Left lung (tissue), 10 donors: ENCODE data around the gene OSER1. TPM values are rescaled to one million over a fixed set of nuclear protein-coding genes. Genes with fewer than 3 reads are reported as not detected.
"Not testable (repeated sequence)": the region's sequence is repeated elsewhere in the genome, so short reads cannot be mapped to it uniquely, and the experiment has no call there.

Experiments
- ATAC-seq: fragments of 200-7000 bp; cut with Tn5 transposase; one replicate; pipeline ENCODE4 v1.9.1; 2020; ENCODE audit warnings: moderate library complexity
- DNase-seq, 4 donors: peaks; one replicate each; pipeline ENCODE4 v3.0.0-alpha.2; 2013 to 2020
- H3K27ac ChIP-seq, 2 donors: fragments of 200-600 bp; sonication (generic) in 1 of 2; one replicate each; pipeline versions ENCODE4 v1.5.0 to v1.8.0; 2020 to 2021
- H3K27me3 ChIP-seq, 2 donors: fragments of 200-600 bp; sonication (generic) in 1 of 2; one replicate each; pipeline versions ENCODE4 v1.5.0 to v1.8.0; 2020 to 2021
- H3K36me3 ChIP-seq, 2 donors: fragments of 200-600 bp; sonication (generic) in 1 of 2; one replicate each; pipeline versions ENCODE4 v1.5.0 to v1.8.0; 2020 to 2021
- H3K4me1 ChIP-seq, 2 donors: fragments of 200-600 bp; one replicate each; pipeline ENCODE4 v1.8.0; 2021
- H3K4me3 ChIP-seq, 2 donors: fragments of 200-600 bp; sonication (generic) in 1 of 2; one replicate each; pipeline versions ENCODE4 v1.5.0 to v1.8.0; 2020 to 2021; ENCODE audit warnings: mild to moderate bottlenecking in 1 of 2
- H3K9me3 ChIP-seq, 2 donors: fragments of 200-600 bp; sonication (generic) in 1 of 2; one replicate each; pipeline versions ENCODE4 v1.5.0 to v1.8.0; 2020 to 2021
- intact Hi-C, 2 donors: fragments of 100-400 bp; cut with DNase I; formaldehyde crosslinking; loops; one replicate each; pipeline versions ENCODE4 v1.11.2 to v1.14.2; 2022
- polyA plus RNA-seq, 6 donors: library from polyadenylated mRNA; unstranded; fragments of 120-200 nt; gene quantifications; one replicate each; pipeline ENCODE4 v1.2.1, GENCODE V29; 2013; ENCODE audit not compliant: insufficient read length in 6 of 6
- total RNA-seq, 2 donors: library from RNA; stranded (reverse); fragmentation: NEBNext Ultra II Directional; extraction: Animal tissue kit (Norgen Biotek cat#: 25700); gene quantifications; one replicate each; pipeline ENCODE4 v1.2.1, GENCODE V29; 2021
- TF ChIP-seq, protein P1 (sequence below), 2 donors: fragments of 200-600 bp; sonication (generic) in 1 of 2; IDR thresholded peaks; one replicate each; pipeline versions ENCODE4 v1.5.0 to v1.8.0; 2021; ENCODE audit warnings: antibody characterized with exemption in 2 of 2
- donor health status: DM: no; HTN: yes; CAD: no.
- donor health status: DM: no; HTN: no; CAD: no.

Gene OSER1
- total and polyA plus RNA-seq, 8 donors = 22.3 to 44.8 (median 36.8) TPM

DNA sequence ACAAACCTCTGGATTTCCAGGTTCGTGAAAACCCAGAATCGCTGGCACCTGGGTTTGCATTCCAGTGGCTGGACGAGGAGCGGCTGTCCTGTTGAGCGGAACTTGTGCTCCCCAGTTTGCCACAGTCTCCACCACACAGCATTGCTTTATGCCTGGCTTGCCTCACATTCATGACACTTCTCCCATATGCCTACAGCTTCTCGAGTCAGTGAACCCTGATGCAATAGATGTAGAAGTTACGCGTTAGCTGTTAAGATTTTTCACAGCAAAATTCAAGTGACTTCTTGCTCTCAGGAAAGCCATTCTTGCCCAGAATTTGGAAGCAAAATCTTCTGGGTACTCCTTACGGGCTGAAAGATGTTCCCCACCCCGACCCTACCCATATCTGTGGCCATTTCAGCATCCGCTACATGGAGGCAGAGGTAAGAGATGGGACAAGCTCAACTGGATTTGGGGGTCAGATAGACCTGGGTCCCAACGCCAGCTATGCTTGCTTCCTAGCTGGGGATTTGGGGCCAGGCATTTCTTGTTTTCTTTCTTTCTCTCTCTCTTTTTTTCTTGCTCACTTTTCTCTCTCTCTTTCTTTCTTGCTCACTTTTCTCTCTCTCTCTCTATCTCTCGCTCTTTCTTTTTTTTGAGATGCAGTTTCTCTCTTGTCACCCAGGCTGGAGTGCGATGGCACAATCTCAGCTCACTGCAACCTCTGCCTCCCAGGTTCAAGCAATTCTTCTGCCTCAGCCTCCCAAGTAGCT lies 24.2 kb upstream of the OSER1 start:
- ATAC-seq = no peak
- no peaks in the 10 kb centered on the region for H3K36me3 ChIP-seq
- peaks cover 0 to 3% of the 10 kb centered on the region in 2 donors for H3K9me3 ChIP-seq
- no peaks in the 10 kb centered on the region for H3K4me1 ChIP-seq
- intact Hi-C loops = no loop called here
- no peaks in the 10 kb centered on the region for H3K27me3 ChIP-seq
- no peak overlapping the region for H3K27ac ChIP-seq
- TF ChIP-seq, protein P1, sequence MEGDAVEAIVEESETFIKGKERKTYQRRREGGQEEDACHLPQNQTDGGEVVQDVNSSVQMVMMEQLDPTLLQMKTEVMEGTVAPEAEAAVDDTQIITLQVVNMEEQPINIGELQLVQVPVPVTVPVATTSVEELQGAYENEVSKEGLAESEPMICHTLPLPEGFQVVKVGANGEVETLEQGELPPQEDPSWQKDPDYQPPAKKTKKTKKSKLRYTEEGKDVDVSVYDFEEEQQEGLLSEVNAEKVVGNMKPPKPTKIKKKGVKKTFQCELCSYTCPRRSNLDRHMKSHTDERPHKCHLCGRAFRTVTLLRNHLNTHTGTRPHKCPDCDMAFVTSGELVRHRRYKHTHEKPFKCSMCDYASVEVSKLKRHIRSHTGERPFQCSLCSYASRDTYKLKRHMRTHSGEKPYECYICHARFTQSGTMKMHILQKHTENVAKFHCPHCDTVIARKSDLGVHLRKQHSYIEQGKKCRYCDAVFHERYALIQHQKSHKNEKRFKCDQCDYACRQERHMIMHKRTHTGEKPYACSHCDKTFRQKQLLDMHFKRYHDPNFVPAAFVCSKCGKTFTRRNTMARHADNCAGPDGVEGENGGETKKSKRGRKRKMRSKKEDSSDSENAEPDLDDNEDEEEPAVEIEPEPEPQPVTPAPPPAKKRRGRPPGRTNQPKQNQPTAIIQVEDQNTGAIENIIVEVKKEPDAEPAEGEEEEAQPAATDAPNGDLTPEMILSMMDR (IDR thresholded peaks at IDR 0.05) = no peak
- no peak for DNase-seq
- H3K4me3 ChIP-seq = no peak overlapping the region

DNA sequence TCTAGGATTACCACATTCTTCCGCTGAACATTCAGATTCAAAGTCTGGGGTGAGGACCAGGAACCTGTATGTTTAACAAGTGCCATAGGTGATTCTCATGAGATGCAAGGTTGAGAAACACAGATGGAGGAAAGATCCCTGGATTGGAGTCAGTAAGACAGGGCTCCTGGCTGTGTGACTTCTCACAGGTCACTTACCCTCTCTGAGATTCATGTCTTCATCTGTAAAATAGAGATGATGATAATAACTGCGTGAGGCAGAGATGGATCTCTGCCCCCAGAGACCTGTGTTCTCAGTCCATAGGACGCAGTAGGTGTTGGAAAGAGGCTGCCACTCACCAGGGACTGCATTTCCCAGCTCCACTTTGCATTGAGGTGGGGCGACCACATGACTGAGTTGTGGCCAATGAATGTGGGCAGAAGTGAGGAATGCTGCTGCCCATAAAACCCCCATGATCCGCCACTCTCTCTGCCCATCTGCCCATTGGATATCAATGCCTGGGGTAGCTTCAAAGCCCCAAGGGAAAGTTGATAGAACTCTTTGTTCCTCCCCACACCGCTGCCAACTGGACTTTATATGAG lies 23.0 kb upstream of the OSER1 start:
- Histone ChIP-seq H3K27ac (no peak overlapping the region), H3K4me3 (no peak overlapping the region), H3K27me3 (no peaks in the 10 kb centered on the region), H3K9me3 (no peaks in the 10 kb centered on the region), H3K4me1 (no peaks in the 10 kb centered on the region), H3K36me3 (no peaks in the 10 kb centered on the region)
- ATAC-seq (no peak), DNase-seq (no peak)
- TF ChIP-seq, protein P1 (IDR thresholded peaks at IDR 0.05) = no peak
- intact Hi-C loops = no loop called here

DNA sequence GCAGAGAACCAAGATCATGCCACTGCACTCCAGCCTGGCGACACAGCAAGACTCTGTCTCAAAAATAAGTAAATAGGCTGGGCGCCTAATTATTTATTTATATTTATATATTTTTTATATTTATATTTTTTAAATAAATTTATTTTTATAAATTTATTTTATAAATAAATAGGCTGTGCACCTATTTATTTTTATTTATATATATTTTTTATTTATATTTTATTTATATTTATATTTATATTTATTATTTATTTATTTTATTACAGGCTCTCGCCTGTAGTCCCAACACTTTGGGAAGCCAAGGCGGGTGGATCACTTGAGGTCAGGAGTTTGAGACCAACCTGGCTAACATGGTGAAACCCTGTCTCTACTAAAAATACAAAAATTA lies 21.9 kb upstream of the OSER1 start:
- intact Hi-C loops = not testable (repeated sequence)

DNA sequence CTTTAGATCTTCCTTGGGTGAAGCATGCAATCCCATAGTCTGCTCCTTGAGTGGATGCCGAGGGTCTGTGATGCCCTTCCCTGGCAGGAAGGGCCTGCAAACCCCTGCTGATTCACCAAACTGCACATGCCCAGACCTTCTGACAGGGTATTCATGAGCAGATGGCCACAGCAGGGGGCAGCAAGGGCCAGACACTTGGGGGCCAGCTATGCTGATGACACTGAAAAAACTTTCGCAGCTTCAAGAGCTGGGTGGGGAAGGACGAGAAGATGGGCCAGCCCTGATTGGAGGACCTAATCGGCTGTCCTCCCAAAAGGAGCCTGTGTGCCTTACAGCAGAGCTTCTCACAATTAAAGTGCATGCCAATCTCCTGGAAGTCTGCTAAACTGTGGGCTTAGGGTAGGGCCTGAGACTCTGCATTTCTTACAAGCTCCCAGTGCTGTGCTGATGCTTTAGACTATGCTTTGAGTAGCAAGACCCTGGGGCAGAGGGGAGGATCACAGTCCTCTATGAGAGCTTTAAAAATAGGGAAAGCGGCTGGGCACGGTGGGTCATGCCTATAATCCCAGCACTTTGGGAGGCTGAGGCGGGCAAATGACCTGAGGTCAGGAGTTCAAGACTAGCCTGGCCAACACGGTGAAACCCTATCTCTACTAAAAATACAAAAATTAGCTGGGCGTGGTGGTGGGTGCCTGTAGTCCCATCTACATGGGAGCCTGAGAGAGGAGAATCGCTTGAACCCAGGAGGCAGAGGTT lies 21.3 kb upstream of the OSER1 start:
- Histone ChIP-seq H3K27ac (no peak overlapping the region), H3K27me3 (no peaks in the 10 kb centered on the region), H3K4me3 (no peak overlapping the region), H3K9me3 (no peaks in the 10 kb centered on the region), H3K36me3 (no peaks in the 10 kb centered on the region), H3K4me1 (no peaks in the 10 kb centered on the region)
- no peak for DNase-seq
- ATAC-seq = no peak
- TF ChIP-seq, protein P1 (IDR thresholded peaks at IDR 0.05) = no peak
- intact Hi-C loops = no loop called here

More for the DNA sequence above, 21.9 kb upstream of the OSER1 start:
- H3K27me3 ChIP-seq, H3K27ac ChIP-seq, H3K4me1 ChIP-seq, ATAC-seq, H3K36me3 ChIP-seq, H3K9me3 ChIP-seq, H3K4me3 ChIP-seq, DNase-seq: not testable (repeated sequence)

DNA sequence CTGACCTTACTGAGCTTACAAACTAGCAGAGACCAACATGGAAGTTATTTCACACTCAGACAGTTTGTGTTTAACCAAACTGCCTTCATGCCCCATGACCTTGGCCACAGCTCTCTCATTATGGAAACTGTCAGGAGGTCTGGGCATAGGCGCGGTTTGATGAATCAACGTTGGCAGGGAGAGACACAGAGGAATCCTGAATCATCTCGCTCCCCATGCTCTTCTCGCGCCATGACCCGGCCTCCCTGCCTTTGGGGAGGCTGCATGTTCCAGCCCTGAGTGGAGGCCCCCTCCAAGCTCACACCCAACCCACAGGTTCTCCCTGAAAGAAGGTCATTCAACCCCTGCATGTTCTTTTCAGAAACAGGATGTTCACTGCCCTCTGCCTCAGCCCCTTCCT lies 20.6 kb upstream of the OSER1 start:
- no peaks in the 10 kb centered on the region for H3K9me3 ChIP-seq
- no peak for ATAC-seq
- no peaks in the 10 kb centered on the region for H3K4me1 ChIP-seq
- no peaks in the 10 kb centered on the region for H3K27me3 ChIP-seq
- TF ChIP-seq, protein P1 (IDR thresholded peaks at IDR 0.05) = no peak
- no peak overlapping the region for H3K4me3 ChIP-seq
- intact Hi-C loops = no loop called here
- H3K36me3 ChIP-seq = no peaks in the 10 kb centered on the region
- no peak overlapping the region for H3K27ac ChIP-seq
- no peak for DNase-seq
